ACHN (cell line): ENCODE data around the gene PINLYP.

Experiments
- DNase-seq: peaks from one replicate; pipeline ENCODE4 v3.0.0-alpha.2; 2015
- in situ Hi-C: cut with HindIII; loops from 2 replicates; pipeline ENCODE4 v1.10.0; 2017; ENCODE audit warnings: low sequenced_read_pairs, low pct_ligation_motif_present, low pct_unique_long_range_greater_than_20kb

The PINLYP gene

GRCh38 chr19:43575156-43575950 lies at the start of gene PINLYP, which contains the start of gene XRCC1:
TSS of gene PINLYP (plus strand) at chr19:43575801. CDS start at chr19:43577192, 1,391 bp downstream.
TSS of gene XRCC1 (minus strand) at chr19:43575527. CDS start at chr19:43575458, 69 bp downstream.
- in situ Hi-C loops = no loop called here
- DNase-seq = peak; percentile 98

DNA sequence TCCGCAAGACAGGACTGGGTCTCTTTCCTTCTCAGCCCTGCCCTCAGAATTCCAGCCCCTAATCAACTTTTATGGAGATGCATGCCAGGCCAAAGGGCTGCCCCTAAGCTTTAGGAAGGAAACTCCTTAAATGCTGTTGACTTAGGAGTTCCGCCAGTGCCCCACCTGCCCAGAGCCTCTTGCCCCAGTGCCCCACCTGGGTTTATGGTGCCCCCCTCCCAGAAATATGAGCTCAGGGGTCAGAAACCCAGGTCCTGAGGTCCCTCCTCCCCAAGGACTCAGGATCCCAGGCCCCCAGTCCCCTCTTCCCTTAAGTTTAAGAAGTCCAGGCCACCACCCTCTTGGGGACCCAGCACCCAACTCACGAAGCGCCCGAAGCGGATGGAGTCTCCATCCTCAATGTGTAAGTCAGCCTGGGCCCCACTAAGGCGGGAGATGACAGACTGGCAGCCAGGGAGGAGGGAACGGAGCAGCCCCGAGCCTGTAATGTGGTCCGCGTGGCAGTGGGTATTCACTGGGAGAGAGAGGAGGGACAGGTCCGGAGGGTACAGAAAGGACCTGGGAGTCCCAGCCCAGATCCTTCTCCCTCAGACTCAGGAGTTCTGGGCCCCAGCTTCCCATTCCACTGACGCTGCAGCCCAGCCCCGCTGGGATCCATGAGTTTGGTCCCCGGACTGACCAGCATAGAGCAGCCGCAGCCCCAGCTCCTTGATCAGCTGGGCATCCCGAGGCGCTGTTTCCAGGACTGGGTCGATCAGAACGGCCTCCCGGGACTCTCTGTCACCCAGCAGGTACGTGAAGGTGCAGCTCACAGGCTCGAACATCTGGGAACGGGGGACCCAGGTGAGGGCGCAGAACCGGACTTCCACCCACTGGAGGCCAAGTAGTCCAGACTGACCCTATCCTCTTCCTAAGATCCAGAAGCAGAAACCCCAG lies 49.5 kb upstream of the PINLYP start:
- in situ Hi-C loops = no loop called here

DNA sequence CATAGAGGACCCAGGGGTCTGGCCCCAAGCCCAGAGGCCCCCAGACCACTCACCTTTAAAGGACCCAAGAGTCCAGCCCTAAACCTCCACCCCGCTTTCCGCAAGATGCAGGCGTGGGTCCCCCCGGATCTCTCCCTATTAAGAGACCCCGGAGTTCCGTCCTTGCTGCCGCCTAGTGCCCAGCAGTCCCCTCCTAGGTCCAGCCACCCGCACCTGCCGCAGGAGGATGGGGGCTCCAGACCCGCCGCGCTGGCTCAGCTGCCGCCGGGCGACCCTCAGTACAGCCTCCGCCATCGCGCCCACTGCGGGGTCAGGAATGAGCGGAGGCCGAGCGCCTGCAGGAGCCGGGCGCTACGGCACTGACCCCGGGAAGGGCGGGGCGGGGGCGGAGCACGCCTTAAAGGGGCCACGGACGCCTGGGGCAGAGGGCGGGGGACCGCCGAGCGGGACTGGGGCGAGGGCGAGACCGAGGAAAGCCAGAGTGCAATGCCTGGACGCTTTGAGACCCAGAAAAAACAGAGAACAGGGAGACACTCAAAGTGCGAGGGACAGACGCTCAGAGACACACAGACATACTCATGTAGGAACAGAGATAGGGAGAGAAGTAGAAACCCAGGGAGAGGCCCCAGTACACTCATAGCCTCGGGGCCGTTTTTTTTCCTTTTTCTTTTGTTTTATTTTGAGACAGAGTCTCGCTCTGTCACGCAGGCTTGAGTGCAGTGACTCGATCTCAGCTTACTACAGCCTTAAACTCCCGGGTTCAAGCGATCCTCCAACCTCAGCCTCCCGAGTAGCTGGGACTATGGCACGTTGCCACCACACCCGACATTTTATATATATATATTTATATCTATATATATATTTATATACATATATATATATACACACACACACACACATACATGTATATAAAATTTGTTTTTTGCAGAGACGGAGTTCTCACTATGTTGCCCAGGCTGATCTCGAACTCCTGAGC lies 48.4 kb upstream of the PINLYP start, which contains the start of gene ETHE1:
TSS of gene ETHE1 (minus strand) at position 318 of the 976 bp plus-strand sequence. CDS start at position 294, 24 bp downstream.
- peak; percentile 62 for DNase-seq
- in situ Hi-C loops = no loop called here

More for the DNA sequence above, 49.5 kb upstream of the PINLYP start:
- DNase-seq = no peak

DNA sequence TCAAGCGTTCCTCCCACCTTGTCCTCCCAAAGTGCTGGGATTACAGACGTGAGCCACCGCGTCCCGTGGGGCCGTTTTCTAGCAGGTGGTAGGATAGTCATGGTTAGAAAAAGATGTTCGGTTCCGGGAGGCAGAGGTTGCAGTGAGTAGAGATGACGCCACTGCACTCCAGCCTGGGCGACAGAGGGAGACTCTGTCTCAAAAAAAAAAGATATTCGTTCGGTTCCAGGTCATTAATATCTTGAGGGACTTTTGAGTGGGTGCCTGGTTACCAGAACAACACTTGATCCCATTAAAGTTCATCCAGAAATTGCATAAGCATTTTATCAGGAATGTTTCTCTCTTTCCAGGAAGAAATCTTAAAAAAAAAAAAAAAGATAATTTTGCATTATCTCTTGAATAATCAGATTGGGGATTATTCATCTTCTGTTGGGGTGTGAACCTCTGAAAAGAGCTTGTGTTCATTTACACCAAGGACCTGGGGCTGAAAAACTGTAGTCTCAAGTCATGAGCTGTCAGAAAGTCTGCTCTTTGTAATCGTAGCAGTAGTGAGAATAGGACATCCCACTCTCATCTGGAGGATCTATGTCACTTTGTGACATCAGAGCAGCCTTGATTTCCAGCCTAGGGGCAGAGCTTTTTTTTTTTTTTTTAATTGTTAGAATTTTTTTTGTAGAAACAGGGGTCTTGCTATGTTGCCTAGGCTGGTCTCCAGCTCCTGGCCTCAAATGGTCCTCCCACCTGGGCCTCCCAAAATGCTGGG lies 47.6 kb upstream of the PINLYP start:
- peak; percentile 71 for DNase-seq
- in situ Hi-C loops = no loop called here

GRCh38 chr19:43532571-43532961 lies 43.0 kb upstream of the PINLYP start:
- in situ Hi-C loops = no loop called here
- peak; percentile 69 for DNase-seq

- peak; percentile 91 for DNase-seq
- in situ Hi-C loops = no loop called here
These were observed 42.5 kb upstream of the PINLYP start, which contains the start of gene ZNF575 for GRCh38 chr19:43532962-43533545. TSS of gene ZNF575 (plus strand) at chr19:43533188. CDS start at chr19:43534423, 1,235 bp downstream.

DNA sequence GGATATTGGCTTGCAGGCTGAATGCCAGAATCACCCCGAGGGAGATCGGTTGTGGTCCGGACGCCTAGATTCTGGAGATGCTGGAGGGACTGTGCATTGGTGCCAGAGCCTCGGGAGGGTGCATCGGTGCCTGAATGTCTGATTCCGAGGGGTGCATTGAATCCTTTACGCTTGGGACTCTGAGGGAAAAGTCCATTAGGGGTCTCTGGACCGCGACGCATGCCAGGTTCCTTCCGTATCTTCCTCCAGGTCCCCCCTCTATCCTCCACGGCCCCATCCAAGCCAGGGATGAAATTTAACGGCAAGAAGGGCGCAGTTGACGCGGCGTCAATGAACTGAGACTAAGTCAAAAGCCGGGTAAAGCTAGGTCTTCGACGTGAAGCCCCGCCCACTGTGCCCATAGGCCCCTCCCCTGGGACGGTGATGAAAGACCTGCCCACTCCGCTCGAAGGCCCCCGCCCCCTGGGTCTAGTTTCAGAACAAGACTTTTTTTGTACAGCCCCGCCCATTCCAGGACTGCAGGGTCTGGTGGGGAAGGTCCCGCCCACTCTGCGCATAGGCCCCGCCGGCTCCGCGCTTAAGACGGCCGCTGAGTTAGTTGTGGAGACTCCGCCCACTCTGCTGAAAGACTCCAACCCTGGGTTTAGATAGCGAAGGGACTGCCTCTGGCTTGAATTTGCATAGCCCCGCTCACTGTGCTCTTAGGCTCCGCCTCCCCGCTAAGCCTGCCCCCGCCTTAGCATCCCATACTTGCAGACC lies 41.9 kb upstream of the PINLYP start:
- in situ Hi-C loops = no loop called here

DNA sequence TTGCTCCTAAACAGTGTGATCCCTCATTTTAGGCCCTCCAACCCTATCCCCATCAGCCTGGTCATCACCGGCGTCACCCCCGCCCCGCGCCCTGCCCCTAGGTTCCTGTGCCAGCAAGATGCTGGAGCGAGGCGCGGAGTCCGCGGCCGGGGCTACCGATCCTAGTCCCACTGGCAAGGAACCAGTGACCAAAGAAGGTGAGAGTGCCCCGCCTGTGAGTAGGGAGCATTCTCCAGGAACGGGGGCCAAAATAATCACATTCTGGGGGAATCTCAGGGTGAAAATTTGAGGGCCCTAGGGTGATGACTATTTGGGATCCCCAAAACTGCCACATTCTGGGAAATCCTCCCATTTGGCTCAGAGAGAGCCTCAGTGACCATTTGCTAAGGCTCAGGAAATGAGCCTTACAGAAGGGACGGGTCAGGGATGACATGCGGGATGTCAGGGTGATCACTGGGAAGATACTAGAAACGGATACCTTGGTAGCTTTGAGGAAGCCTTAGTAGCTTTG lies 41.2 kb upstream of the PINLYP start:
- in situ Hi-C loops = no loop called here
- DNase-seq = no peak

More for the DNA sequence above, 41.9 kb upstream of the PINLYP start:
- peak; percentile 95 for DNase-seq

DNA sequence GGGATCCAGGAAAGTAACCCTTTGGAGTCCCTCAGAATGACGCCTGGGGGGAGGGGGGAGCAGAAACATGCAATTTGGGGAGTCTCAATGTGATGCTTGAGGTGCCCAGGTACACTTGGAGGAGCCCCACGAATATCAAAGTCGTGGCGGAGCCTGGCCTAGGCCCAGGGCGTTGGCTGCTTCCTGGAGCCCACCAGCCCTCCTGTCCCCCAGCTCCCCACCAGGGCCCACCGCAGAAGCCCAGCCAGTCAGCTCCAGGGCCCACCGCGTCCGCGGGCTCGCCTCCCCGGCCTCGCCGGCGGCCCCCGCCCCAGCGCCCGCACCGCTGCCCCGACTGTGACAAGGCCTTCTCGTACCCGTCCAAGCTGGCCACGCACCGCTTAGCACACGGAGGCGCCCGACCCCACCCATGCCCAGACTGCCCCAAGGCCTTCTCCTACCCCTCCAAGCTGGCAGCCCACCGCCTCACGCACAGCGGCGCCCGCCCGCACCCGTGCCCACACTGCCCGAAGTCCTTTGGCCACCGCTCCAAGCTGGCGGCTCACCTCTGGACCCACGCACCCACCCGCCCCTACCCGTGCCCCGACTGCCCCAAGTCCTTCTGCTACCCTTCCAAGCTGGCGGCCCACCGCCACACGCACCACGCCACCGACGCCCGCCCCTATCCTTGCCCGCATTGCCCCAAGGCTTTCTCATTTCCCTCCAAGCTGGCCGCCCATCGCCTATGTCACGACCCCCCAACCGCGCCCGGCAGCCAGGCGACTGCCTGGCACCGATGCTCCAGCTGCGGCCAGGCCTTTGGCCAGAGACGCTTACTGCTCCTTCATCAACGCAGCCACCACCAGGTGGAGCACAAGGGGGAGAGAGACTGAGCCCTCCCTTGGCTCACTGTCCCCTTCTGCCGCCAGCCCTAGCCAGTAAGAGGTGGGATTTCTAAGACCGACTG lies 40.5 kb upstream of the PINLYP start:
- peak; percentile 28 for DNase-seq
- in situ Hi-C loops = no loop called here

DNA sequence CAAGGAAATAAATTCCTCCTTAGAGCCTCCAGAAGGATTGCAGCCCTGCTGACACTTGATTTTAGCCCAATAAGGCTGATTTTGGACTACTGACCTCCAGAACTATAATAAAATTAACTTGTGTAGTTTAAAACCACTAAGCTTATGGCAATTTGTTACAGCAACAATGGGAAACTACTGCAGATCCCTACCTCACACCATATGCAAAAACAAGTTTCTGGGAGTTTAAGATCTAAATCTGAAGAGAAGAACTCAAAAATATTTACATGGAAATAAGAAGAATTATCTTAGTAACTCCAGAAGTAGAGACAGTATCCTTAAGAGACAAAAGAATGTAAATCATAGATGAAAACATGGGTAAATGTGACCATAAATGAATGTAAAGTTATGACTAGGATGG lies 36.7 kb upstream of the PINLYP start:
- in situ Hi-C loops = no loop called here
- no peak for DNase-seq

DNA sequence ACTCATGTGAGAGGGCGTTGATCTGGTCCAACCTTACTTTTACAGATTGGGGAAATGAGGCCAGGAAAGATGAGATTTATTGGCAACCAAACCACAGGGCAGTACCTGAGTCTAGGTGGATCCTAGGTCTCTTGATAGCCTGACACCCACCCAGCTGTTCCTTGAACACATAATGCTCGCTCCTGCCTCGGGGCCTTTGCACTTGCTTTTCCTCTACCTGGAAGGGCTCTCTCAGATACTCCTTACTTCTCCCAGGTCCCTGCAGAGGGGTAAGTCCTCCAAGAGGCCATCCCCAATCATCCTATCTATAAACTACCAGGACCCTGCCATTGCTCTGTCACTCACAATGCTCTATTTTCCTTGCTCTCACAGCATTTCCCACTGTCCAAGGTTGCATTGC lies 35.2 kb upstream of the PINLYP start:
- DNase-seq = no peak
- in situ Hi-C loops = no loop called here

DNA sequence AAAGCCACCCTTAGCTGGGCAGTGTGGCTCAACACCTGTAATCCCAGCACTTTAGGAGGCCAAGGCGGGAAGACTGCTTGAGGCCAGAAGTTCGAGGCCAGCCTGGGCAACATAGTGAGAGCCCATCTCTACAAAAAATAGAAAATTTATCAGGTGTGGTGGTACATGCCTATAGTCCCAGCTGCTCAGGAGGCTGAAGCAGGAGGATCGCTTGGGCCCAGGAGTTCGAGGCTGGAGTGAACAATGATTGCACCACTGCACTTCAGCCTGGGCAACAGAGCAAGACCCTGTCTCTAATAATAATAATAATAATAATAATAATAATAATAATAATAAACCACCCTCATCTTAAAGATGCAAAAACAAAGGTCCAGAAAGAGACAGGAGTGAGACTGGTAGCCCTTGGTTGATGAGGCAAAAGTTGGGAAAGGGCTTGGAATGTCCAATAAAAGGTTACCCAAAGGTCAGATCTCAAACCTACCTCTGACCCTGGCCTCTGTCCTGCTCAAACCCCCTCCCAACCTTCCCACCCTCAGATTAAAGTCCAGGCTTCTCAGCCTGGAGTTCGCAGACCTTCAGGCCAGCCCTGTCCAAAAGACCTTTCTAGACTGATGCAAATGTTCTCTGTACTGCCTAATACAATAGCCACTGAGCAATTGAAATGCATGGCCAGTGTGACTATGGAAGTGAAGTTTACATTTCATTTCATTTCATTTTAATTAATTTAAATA lies 33.5 kb upstream of the PINLYP start:
- in situ Hi-C loops = no loop called here
- DNase-seq = no peak

GRCh38 chr19:43544077-43544476 lies 31.5 kb upstream of the PINLYP start:
- in situ Hi-C loops = no loop called here
- no peak for DNase-seq

- in situ Hi-C loops = no loop called here
- no peak for DNase-seq
These were observed 30.3 kb upstream of the PINLYP start for GRCh38 chr19:43545276-43545675.

DNA sequence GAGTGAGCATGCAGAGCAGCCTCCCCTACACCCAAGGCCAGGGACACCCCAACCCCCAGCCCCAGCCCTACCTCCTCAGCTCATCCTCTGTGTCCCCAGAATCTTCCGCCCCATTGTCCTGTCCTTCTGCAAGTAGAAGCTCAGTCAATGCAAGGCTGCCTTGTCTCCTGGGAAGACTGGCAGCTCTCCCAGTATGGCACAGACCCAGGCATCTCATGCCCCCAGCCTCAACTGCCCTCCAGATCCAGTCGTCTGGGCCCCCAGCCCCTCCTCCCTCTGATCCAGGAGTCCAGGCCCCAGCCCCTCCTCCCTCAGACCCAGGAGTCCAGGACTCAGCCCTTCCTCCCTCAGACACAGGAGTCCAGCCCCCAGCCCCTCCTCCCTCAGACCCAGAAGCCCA lies 29.6 kb upstream of the PINLYP start:
- in situ Hi-C loops = no loop called here
- DNase-seq = no peak
